ENCODE data around the gene EXOC4. TPM values are rescaled to one million over a fixed set of nuclear protein-coding genes. Genes with fewer than 3 reads are reported as not detected.

The EXOC4 gene
- total RNA-seq, 1 donor from 2014 or later: 41.3 TPM

- TF ChIP-seq, protein P1, sequence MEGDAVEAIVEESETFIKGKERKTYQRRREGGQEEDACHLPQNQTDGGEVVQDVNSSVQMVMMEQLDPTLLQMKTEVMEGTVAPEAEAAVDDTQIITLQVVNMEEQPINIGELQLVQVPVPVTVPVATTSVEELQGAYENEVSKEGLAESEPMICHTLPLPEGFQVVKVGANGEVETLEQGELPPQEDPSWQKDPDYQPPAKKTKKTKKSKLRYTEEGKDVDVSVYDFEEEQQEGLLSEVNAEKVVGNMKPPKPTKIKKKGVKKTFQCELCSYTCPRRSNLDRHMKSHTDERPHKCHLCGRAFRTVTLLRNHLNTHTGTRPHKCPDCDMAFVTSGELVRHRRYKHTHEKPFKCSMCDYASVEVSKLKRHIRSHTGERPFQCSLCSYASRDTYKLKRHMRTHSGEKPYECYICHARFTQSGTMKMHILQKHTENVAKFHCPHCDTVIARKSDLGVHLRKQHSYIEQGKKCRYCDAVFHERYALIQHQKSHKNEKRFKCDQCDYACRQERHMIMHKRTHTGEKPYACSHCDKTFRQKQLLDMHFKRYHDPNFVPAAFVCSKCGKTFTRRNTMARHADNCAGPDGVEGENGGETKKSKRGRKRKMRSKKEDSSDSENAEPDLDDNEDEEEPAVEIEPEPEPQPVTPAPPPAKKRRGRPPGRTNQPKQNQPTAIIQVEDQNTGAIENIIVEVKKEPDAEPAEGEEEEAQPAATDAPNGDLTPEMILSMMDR (conservative IDR thresholded peaks at IDR 0.05; ENCODE audit: low read depth, low read length): no peak
These were observed 428.7 kb downstream of the EXOC4 start for GRCh38 chr7:133681529-133681928.

GRCh38 chr7:133682364-133683181, 429.7 kb downstream of the EXOC4 start:
- H3K4me3 ChIP-seq (ENCODE audit: low read depth, low read length): no peak overlapping the region
- TF ChIP-seq, protein P1 (conservative IDR thresholded peaks at IDR 0.05; ENCODE audit: low read depth, low read length): no peak
- no peak for DNase-seq (ENCODE audit: low read depth)

More at GRCh38 chr7:133681529-133681928, 428.7 kb downstream of the EXOC4 start:
- no peak overlapping the region for H3K4me3 ChIP-seq (ENCODE audit: low read depth, low read length)
- no peak for DNase-seq (ENCODE audit: low read depth)

- DNase-seq (ENCODE audit: low read depth): no peak
- no peak overlapping the region for H3K4me3 ChIP-seq (ENCODE audit: low read depth, low read length)
- TF ChIP-seq, protein P1 (conservative IDR thresholded peaks at IDR 0.05; ENCODE audit: low read depth, low read length): no peak
These were observed 430.2 kb downstream of the EXOC4 start for GRCh38 chr7:133683182-133683454.

- H3K4me3 ChIP-seq (ENCODE audit: low read depth, low read length): no peak overlapping the region
- DNase-seq (ENCODE audit: low read depth): no peak
- TF ChIP-seq, protein P1 (conservative IDR thresholded peaks at IDR 0.05; ENCODE audit: low read depth, low read length): no peak
These were observed 435.8 kb downstream of the EXOC4 start for GRCh38 chr7:133688483-133689239.

DNA sequence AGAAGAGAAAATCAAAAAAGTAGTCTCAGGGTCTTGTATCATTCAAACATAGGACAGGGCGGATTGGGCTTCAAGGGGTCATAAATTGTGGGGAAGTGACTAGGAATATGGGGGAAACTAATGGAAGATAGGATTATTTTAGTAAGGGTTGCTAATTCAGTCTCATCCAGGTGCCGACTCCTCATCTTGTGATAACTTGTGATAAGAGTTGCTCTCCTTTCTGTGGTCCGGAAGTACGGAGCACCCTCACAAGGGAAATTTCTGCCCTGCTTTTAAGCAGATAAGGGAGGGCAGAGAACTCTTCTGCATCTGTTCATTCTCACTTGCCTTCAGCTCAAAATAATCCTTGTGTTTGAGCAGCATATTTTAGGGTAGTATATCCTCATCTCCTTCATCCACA, 437.9 kb downstream of the EXOC4 start:
- TF ChIP-seq, protein P1 (conservative IDR thresholded peaks at IDR 0.05; ENCODE audit: low read depth, low read length): no peak
- no peak overlapping the region for H3K4me3 ChIP-seq (ENCODE audit: low read depth, low read length)
- no peak for DNase-seq (ENCODE audit: low read depth)

GRCh38 chr7:133691727-133692610, 439.1 kb downstream of the EXOC4 start:
- no peak for DNase-seq (ENCODE audit: low read depth)
- TF ChIP-seq, protein P1 (conservative IDR thresholded peaks at IDR 0.05; ENCODE audit: low read depth, low read length): no peak
- no peak overlapping the region for H3K4me3 ChIP-seq (ENCODE audit: low read depth, low read length)
